GM21737 (cell line): ENCODE results near the gene CSRP3.
"Not testable (repeated sequence)": the region's sequence is repeated elsewhere in the genome, so short reads cannot be mapped to it uniquely, and the experiment has no call there.

ENCODE experiments used
- ATAC-seq: cut with Tn5 transposase; IDR thresholded peaks from one replicate; pipeline ENCODE4 v1.9.1; 2021; ENCODE audit warnings: mild to moderate bottlenecking, moderate library complexity; ENCODE audit not compliant: unreplicated experiment

CSRP3 gene

DNA sequence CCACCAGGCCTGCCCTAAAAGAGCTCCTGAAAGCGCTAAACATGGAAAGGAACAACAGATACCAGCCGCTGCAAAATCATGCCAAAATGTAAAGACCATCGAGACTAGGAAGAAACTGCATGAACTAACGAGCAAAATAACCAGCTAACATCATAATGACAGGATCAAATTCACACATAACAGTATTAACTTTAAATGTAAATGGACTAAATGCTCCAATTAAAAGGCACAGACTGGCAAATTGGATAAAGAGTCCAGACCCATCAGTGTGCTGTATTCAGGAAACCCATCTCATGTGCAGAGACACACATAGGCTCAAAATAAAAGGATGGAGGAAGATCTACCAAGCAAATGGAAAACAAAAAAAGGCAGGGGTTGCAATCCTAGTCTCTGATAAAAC lies 64.9 kb downstream of the CSRP3 start:
- not testable (repeated sequence) for ATAC-seq

DNA sequence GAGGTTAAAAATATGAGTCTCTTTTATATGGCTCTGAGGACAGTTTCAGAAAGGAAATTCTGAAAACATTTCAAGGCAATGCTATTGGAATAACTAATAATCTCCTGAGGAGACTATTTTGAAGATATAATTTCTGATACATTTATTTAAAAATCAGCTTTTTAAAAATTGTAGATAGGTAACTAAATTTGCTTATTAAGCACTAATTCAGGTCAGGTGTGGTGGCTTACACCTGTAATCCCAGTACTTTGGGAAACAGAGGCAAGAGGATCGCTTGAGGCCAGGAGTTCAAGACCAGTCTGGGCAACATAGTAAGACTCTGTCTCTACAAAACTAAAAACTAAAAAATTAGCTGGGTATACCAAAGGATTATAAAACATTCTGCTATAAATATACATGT lies 67.8 kb downstream of the CSRP3 start:
- no peak for ATAC-seq
